ENCODE data around the gene SLC18A2.

- TF ChIP-seq, protein P1, sequence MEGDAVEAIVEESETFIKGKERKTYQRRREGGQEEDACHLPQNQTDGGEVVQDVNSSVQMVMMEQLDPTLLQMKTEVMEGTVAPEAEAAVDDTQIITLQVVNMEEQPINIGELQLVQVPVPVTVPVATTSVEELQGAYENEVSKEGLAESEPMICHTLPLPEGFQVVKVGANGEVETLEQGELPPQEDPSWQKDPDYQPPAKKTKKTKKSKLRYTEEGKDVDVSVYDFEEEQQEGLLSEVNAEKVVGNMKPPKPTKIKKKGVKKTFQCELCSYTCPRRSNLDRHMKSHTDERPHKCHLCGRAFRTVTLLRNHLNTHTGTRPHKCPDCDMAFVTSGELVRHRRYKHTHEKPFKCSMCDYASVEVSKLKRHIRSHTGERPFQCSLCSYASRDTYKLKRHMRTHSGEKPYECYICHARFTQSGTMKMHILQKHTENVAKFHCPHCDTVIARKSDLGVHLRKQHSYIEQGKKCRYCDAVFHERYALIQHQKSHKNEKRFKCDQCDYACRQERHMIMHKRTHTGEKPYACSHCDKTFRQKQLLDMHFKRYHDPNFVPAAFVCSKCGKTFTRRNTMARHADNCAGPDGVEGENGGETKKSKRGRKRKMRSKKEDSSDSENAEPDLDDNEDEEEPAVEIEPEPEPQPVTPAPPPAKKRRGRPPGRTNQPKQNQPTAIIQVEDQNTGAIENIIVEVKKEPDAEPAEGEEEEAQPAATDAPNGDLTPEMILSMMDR (IDR thresholded peaks at IDR 0.05), result no peak
- TF ChIP-seq MAFK (IDR thresholded peaks at IDR 0.05; ENCODE audit: partially characterized antibody), result no peak
- TF ChIP-seq EHF (CRISPR knock-in tag; IDR thresholded peaks at IDR 0.05), result no peak
- TF ChIP-seq POLR2AphosphoS2 (conservative IDR thresholded peaks at IDR 0.05; ENCODE audit: low read length), result no peak
- no peak for TF ChIP-seq MAZ (IDR thresholded peaks at IDR 0.05; ENCODE audit: borderline replicate concordance, low read depth, low read length)
- no peak for TF ChIP-seq POLR2A (IDR thresholded peaks at IDR 0.05; ENCODE audit: low read length)
- TF ChIP-seq, protein P2, sequence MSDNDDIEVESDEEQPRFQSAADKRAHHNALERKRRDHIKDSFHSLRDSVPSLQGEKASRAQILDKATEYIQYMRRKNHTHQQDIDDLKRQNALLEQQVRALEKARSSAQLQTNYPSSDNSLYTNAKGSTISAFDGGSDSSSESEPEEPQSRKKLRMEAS (IDR thresholded peaks at IDR 0.05), result no peak
- no peak for TF ChIP-seq CHD4 (IDR thresholded peaks at IDR 0.05; ENCODE audit: borderline replicate concordance)
- TF ChIP-seq REST (IDR thresholded peaks at IDR 0.05), result no peak
- no peak for TF ChIP-seq RFX5 (IDR thresholded peaks at IDR 0.05)
Observed at GRCh38 chr10:117306674-117307073, 65.8 kb downstream of the SLC18A2 start.

Measured in A549 (cell line).